HG03439 (cell line): ENCODE results near the gene RASD1.

Source experiments
- ATAC-seq: cut with Tn5 transposase; IDR thresholded peaks from one replicate; pipeline ENCODE4 v1.9.1; 2021; ENCODE audit warnings: mild to moderate bottlenecking, moderate library complexity; ENCODE audit not compliant: unreplicated experiment

Gene RASD1

DNA sequence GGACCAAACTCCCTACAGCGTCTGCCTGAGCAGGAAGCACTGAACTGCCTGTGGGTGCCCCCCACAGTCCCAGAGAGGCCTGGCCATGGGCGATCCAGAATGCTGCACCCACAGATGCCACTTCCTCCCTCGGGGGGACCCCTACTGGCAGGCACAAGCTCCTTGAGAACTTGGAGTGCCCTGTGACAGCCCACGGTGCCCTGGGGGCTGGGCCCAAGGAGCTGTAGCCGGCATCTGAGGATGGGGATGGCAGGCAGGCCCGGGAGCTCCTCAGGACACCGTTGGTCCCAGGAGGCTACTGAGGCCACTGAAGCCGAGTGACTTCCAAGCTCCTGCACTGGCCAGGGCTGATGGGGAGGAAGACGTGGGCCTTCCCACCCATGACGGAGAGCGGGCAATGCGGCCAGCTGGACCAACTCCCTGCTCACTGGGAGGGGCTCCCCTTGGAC is 15.1 kb upstream of the RASD1 start:
- ATAC-seq = no peak

DNA sequence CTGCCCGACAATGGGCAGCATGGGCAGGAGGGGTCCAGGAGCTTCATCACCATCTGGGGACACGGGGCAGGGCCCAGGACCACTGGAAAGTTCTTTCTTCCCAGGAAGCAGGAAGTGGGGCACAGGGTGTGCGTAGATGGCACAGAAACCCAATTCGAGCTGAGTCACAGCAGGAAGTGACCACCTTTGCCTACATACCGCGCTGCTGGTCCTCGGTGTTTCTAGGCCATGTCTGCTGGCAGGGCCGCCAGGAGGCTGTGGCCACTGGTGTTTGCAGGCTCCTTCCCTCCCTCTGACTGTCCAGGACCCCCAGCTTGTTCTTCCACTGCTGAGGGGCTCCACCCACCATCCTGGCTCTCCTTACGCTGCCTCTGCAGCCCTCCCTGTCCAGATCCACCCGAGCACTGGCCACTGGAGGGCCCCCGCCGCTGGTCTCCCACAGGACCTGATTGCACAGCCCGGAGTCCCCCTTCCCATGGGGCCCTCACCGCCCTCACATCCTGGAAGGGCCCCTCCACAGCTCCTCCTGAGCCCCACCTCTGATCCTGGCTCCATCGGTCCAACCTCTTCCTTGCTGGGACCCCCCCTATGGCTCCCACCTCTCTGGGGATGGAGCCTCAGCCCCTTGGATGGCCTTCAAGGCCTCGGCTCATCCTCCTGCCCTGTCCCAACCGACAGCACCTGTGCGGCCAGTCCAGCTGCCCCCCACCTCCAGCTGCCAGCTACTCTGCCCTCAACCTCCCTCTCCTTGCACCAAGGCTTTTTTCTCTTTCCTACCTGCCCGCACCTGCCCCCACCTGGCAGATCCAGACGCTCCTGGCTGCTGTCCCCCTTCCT is 14.5 kb upstream of the RASD1 start:
- ATAC-seq = no peak

DNA sequence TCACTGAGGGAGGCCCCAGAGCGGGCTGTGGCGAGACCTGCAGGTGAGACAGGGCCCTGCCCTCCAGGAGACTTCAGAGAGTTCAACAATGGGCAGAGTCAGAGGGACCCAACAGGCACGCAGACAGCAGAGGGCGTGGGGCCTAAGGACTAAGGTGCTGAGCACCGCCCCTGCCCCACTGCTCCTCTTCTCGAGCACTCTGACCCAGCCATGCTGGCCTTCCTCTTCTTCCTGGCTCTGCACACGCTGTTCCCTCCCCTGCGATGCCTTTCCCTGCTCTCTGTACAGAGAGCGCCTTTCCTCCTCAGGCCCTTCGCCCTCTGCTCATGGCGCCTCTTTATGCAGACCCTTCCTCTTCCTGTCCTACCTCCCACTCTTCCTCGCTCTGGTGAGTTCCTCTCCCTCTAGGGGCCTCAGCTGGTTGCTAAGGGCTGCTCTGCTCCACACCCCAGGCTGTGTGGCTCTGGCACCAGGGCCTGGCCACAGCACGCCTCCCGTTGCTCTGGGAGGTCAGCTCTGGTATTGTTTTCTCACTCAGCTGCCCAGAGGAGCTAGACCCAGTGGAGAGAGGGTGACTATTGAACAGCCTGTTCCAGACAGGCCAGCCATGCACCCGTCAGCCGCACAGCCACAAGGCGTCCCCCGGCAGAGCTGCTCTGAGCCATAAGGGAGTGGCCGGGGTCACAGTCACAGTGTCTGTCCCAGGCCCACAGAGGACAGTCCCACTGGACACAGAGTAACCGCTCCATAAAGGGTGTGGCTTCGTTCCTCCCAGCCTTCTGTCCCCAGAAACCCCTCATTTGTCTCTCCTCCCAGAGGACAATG is 13.6 kb upstream of the RASD1 start:
- ATAC-seq = no peak

DNA sequence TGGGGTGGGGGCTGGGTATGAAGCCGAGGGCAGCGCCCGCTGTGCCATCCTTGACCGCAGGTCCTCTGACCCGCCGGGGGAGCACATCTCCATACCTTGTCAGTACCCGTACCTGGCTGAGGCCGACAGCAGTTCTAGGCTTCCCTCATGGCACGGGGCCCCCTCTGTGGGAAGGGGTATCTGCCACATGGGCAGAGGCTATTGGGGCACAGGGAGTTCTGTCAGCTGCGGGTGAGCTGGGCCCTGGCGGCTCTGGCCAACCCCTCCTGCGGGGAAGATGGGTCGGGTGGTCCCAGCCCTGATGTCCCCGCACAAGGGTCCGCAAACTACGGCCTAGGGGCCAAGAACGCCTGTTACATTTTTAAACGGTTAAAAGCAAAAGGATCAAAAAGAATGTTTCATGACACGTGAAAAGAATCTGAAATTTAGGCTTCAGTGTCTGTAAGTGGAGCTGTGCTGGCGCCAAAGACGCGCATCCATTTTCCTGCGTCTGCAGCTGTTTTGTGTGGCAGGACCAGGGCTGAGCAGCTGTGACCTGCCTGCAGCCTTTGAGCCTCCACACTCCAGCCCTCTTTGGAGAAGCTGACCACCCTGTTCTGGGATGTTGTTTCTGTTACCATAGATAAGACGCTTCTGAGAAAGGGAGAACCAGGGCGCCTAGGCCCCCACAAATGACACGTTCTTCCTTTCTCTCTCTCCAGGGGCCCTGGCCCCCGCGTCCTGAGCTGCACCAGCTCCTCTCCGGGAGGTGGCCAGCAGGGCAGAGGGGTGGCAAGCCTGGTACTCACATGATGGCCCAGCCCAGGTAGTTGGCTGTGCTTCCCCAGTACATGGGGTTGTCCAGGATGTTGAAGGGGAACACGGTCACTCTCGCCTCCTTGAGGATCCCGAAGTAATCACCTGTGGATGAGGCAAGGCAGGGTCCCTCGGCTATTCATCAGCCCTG is 12.7 kb upstream of the RASD1 start:
- no peak for ATAC-seq

DNA sequence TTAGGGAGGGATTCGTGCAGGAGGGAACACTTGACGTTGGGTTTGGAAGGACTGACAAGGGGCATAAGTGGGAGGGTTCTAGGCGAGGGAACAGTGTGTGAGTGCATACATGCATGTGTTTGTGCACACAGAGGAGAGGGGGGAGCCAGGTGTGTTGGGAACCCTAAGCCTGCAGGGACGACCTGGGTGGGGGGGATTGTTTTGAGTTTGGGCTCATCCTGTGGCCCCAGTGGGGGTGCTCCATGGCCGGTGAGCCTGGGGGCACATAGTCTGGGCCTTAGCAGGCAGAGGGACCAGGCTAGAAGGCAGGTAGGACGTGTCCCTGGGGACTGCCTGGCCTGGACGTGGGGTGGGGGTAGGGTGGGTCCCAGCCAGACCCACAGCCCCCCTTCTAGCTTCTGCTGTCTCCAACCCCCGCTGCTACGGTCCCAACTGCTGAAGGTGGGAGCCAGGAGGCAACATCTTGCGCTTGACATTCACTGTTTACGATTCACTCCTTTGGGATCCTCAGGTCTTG is 11.9 kb upstream of the RASD1 start:
- no peak for ATAC-seq

DNA sequence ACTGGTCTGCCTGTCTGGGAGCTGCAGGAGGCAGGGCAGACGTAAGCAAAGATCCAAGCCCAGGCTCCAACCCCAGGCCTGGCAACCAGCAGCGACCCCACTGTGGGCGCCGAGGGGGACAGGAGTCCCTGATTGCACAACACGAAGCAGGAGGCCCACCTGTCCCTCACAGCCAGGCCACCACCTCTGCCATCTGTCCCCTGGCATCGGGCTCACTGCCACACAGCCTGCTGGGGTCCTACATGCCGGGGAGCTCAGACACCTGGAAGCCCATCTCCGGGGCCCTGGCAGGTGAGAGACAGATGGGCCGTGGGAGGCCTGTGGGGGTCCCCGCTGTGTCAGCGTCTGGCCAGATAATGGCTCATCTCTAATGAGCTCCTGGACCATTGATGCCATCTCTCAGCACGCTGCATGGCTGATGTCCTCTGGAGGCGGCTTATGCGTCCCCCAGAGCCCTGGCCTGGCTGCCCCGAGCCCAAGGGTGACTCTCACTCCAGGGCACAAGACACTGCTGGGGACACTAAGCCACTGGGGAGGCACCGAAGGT is 11.3 kb upstream of the RASD1 start:
- ATAC-seq = no peak

DNA sequence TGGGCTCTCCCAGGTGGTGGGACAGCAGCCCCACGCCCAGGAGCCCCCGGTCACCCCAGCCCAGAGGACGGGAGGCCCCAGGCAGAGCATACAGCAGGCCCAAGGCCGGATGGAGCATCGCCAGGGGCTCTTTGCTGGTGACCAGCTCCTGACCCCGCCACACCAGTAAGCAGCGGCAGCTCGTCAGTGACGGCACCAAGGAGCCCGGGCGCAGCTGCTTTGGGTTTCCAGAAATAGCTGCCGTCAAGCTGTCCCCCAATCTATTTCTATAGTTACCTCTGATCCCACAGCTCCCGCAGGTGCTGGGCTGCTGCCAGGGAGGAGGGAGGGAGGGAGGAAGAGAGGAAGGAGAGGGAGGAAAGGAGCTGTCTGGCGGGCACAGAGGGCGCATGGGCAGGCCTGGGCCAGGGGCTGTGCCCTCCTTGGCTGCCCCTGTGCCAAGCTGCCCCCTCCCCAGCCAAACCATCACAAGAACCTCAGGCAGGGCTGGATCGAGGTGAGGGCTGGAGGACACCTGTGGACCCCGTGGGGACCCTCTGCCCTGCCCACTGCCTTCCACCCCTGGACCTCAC is 10.8 kb upstream of the RASD1 start:
- no peak for ATAC-seq

DNA sequence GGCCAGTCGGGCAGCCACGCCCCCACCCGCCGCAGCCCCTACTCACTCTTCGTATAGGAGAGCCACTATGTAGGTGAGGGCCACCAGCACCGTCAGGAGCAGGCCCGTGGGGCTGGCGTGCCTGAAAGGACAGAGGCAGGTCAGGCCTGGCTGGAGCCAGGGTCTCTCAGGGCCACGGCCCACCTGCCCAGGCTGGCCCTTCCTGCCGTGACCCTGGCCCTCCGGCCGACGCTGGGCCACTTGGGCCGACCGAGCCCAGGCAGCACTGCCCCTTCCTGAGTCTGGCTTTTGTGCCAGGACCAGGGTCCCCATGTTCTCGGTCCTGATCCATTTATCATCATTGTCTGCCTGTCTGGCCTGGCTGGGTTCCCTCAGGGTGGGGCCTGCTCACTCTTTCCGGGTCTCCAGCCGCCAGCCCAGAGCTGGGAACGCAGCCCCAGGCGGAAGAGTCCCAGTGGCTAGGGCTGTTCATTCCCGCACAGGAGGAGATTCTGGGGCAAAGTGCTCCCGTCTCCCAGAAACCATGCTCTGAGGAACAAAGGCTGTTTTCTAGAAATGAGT is 10.1 kb upstream of the RASD1 start:
- no peak for ATAC-seq

DNA sequence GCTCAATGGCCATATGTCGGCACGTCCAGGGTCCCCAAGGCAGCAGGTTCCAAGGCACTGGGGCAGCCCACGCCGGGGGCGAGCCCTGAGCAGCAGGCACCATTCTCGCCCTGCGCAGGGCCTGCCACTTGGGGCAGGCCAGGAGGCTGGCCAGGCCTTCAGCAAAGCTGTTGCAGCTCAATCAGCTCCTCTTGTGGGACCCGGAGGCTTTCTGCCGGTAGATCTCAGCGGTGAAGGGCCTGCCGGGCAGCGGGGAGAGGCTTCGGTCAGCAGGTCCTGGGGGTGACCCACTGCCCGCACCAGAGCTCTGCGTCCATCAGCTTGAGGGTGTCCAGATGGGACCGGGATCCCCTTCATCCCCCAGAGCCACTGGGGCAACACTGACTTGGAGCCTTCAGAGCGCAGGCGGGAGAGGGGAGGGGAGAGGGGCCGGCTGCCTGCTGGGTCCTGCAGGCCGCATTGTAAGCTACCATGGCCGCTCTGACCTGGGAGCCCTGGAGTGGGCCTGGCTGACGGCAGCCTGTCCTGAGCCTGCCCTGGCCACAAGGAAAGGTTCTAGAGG is 9.5 kb upstream of the RASD1 start:
- no peak for ATAC-seq

DNA sequence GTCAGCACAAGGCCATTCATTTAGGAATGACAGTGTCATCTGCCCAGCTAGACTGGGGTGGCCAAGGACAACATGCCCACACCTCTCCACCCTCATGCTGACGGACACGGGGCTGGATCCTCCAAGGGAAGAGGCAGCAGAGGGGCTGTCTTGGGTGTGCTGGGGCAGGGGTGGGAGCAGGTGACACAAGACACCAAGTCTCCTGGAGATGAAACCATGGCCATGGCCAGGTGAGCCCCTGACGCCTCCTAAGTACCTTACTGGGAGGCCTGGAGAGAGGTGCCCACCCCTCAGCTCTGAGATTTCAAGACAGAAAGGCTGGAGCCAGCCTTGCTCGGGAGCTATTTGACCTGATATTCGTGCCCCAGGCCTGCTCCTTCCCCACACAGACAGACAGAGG is 9.0 kb upstream of the RASD1 start:
- no peak for ATAC-seq

DNA sequence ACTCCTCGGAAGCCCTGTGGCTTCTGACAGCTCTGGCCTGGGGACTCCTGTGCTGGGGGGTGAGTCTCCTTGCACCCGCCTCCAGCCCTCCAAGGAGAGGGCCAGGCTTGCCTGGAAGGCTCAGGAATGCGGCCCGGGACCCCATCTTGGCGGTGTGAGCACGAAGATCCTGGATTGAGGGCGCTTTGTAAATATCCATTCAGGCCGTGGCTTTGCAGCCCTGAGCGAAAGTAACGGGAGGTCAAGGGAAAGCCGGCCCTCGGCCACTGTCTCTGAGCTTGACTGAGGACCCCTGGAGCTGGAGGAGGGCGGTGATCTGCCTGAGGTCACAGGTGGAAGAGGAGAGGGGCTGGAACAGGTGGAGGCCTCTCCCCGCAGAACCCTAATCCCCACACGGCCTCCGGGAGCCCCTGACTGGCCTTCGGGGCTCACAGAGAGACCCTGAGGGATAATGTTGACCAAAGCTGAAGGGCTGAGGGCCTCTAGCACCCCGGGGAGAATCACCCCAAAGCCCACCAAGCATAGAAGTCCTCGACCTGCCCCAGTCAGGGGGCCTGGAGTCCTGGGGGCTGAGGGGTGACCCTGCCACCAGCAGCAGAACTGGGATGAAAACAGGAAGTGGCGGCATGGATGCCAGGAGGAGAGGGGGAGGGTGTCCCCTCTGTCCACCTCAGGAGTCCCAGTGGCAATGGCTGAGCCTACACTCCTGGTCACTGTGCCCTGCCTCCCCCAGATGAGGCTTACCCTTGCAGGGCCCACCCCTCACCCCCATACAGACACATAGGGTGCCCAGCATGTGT is 8.3 kb upstream of the RASD1 start:
- ATAC-seq = no peak

DNA sequence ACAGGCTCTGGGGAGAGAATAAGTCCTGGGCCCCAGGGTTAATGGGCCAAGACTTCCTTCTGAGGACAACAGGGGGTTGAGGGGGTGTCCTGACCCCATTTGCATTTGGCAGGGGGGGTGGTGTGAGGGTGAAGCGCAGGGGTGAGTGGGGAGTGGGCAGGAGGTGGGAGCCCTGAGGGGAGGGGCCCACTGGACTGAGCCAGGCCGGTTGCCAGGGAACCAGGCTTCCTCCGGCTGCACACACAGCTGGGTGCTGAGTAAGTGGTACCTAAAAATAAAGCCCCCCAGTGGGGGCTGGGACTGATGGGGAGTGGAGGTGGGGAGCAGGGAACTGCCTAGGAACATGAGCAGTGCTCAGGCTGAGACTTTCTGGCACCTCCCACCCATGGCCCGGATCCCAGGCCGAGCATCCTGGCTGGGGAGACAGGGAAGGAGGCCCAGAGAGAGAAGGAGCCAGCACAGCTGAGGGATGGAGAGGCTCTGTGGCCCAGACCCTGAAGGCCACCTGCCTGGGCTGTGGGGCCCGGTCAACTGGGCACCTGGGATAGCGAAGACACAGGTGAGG is 7.5 kb upstream of the RASD1 start:
- no peak for ATAC-seq

DNA sequence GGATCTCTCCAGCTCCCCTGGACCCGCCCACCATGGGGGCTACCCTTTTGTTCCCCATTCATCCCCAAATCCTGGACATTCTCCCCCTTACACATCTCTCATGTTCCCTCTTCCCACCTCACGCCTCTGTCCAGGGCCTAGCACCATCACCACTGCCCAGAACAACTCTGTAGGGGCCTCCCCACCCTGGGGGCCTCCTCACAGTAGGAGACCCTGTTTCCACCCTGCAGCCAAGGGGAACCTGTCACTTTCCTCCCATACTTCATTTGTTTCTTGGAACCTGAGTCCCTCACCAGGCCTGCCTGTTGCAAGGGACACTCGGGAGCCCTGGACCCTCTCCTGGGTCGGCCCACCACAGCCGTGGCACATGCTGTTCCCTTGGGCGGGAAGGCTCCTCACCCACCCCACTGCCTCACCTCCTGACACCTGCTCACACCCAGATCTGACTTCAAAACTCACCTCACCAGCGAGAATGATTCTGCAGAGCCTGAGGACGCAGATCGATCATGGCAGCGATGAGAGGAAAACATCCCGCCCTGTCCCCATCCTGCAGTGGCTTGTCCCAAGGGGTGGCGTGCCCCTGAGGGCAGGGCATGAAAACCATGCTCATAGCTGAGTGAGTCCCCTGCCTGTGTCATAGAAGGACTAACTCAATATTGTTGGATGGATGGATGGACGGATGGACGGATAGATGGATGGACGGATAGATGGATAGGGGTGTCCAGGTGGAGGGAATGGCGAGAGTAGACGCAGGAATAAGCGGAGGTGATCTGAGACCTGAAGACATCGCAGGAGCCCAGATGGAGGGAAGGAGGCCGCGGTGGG is 6.8 kb upstream of the RASD1 start:
- no peak for ATAC-seq

DNA sequence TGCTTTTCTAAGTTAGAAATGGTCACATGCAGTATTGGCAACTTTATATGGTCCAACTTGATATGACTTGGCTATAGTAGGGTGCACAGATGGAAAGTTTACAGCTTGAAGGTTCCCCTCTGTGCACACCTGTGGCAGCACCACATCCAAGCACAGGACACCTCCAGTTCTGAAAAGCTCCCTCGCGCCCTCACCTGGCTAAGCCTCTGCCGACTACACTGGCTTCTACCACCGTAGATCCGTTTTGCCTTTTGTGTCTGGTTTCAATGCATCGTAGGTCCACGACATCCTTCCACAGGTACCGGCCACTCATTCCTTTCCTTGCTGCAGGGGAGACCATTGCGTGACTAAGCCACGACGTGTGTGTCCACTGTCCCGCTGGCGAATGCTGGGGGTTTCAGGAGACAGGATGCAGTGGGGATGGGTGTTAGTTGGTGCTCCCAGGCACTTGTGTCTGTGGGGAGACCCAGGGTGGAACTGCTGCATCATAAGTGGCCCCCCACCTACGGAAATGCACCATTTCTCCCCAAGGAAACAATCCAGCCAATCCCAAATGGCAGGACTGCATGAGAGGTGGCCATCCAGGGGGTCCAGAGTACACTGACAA is 4.9 kb upstream of the RASD1 start:
- ATAC-seq = no peak

DNA sequence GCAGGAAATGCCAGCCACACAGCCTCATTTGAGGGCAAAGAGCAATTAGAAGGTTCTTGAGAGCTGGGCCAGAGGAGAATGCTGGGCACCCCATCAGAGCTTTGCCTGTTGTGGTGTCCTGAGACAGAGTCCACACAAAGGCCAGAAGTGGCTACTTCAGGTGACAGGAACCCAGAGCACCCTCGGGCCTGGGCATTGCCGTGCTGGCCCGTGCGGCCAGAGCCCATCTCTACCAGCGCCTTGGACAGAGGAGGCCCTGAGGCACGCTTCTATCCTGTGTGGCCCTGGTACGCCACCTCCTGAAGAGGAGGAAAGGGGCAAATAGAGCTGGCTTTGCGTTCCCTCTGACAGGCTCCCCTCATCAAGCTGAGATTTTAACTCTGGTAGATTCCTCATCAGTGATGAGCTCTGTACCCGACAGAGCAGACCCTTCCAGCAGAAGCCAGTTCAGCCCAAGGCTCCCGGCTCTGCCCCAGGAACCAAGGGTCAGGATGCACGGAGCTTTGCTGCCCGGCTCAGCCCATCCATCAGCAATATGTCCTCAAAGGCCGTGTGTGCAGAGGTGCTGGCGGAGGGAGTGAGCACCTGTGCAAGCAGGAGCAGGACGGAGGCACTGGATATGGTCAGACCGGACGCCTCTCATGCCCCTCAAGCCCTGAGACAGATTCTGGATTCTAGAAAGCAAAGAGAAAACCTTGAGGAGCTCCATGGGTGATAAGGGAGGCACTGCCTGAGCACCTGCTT is 3.4 kb upstream of the RASD1 start:
- ATAC-seq = no peak

DNA sequence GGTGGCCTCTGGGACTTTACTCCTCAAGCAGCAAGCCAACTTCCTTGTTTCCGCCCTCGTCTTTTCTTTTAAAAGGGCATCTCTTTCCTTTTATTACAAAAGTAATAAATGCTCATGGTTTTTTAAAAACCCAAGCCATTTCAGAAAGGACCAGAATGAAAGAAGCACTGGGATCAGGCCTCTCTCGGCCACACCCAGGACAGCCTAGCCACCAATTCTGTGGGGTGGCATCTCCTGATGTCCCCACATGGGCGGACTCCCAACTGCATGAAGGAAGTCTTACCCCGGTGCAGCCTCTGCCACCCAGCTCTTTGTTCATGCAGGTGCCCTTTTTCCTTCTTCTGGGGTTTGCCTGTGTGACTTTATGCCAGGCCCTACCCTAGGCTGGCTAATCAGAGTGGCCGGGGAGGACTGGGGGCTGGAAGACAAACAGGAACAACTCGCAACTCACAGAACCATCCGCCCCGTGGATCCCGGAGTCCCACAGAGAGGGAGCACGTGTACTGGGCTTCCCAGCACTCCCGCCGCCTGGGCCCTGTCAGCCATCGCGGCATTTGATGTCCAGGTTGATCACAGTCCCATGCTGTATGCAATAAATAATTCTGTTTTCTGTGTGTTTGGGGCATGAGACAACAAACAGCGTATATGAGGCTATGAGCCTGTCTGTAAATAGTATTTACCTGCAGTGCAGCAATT is 2.6 kb upstream of the RASD1 start:
- ATAC-seq = no peak
